Esophagus squamous epithelium (tissue), 4 donors: Measurements from ENCODE around the gene PRSS23.

Experiments used
- CTCF ChIP-seq, 6 experiments: fragments of 450-650 bp in 4 of 6; fragments of 200-600 bp in 2 of 6; sonication (generic) in 2 of 6; IDR thresholded peaks; one replicate each; pipeline ENCODE4 v1.5.1; 2016 to 2019; ENCODE audit warnings: antibody characterized with exemption in 6 of 6, mild to moderate bottlenecking in 4 of 6, moderate library complexity in 4 of 6
- POLR2A ChIP-seq, 4 donors: fragments of 450-650 bp; IDR thresholded peaks; one replicate each; pipeline ENCODE4 v1.6.1; 2017; ENCODE audit warnings: antibody characterized with exemption in 4 of 4, mild to moderate bottlenecking in 4 of 4, moderate library complexity in 3 of 4

DNA sequence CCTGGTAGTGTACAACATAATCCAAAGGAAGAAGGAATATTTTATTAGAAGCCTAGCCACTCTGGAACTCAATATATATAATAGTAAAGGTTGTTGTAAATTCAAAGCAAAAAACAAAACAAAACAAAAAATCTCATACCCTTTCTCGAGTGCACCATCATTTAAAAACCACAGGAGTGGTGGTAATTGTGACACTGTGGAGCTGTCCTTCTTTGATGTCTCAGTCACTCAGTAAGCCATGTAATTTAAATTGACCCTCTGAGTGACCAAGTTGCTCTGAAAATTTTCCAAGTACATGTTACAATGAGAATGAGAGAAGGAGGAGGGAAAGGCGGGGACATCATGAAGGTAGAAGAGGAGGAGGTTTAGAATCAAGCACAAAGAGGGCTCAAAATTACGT lies 6.6 kb downstream of the PRSS23 start:
- no peak for TF ChIP-seq CTCF (IDR thresholded peaks at IDR 0.05)
- TF ChIP-seq POLR2A (IDR thresholded peaks at IDR 0.05): no peak
